GM23338 (cell line): Measurements from ENCODE around the gene PCGF2. TPM values are rescaled to one million over a fixed set of nuclear protein-coding genes. Genes with fewer than 3 reads are reported as not detected.

ENCODE experiments used
- ATAC-seq: fragments of 200-7000 bp; cut with Tn5 transposase; 3 replicates; pipeline ENCODE4 v1.9.1; 2020
- DNase-seq: peaks from one replicate; pipeline ENCODE4 v3.0.0-alpha.2; 2015; ENCODE audit warnings: low spot score
- H2AFZ ChIP-seq: fragments of 200-600 bp; sonication (generic); 2 replicates; pipeline ENCODE4 v1.8.0; 2016; ENCODE audit warnings: antibody characterized with exemption, mild to moderate bottlenecking, moderate library complexity
- H3F3A ChIP-seq: fragments of 200-600 bp; sonication (generic); replicated peaks from 2 replicates; pipeline ENCODE4 v1.8.0; 2017; ENCODE audit warnings: antibody characterized with exemption, mixed run types, low read depth
- H3K27ac ChIP-seq: fragments of 200-600 bp; sonication (generic); 2 replicates; pipeline ENCODE4 v1.6.1; 2016; ENCODE audit warnings: low read depth
- H3K27me3 ChIP-seq: fragments of 200-600 bp; sonication (generic); 2 replicates; pipeline ENCODE4 v1.8.0; 2016; ENCODE audit warnings: mild to moderate bottlenecking, mixed run types, moderate library complexity; ENCODE audit not compliant: insufficient read depth
- H3K36me3 ChIP-seq: fragments of 200-600 bp; sonication (generic); 2 replicates; pipeline ENCODE4 v1.8.0; 2016; ENCODE audit warnings: mild to moderate bottlenecking; ENCODE audit not compliant: insufficient read depth
- H3K4me1 ChIP-seq: fragments of 200-600 bp; sonication (generic); 2 replicates; pipeline ENCODE4 v1.8.0; 2016; ENCODE audit warnings: mild to moderate bottlenecking, moderate library complexity; ENCODE audit not compliant: insufficient read depth
- H3K4me2 ChIP-seq: fragments of 200-600 bp; sonication (generic); 2 replicates; pipeline ENCODE4 v1.7.1; 2017; ENCODE audit warnings: mixed run types
- H3K4me3 ChIP-seq: fragments of 200-600 bp; sonication (generic); 2 replicates; pipeline ENCODE4 v1.6.1; 2016; ENCODE audit warnings: mixed run types
- H3K79me2 ChIP-seq: fragments of 200-600 bp; sonication (generic); replicated peaks from 2 replicates; pipeline ENCODE4 v1.8.0; 2017; ENCODE audit warnings: mild to moderate bottlenecking; ENCODE audit not compliant: insufficient read depth
- H3K9me2 ChIP-seq: fragments of 200-600 bp; sonication (generic); 2 replicates; pipeline ENCODE4 v1.8.0; 2017; ENCODE audit not compliant: insufficient read depth
- H4K20me1 ChIP-seq: fragments of 200-600 bp; sonication (generic); replicated peaks from 2 replicates; pipeline ENCODE4 v1.8.0; 2017; ENCODE audit warnings: mild to moderate bottlenecking; ENCODE audit not compliant: insufficient read depth
- H3K27ac Mint-ChIP-seq: 2 replicates; pipeline ENCODE4 v1.8.0; 2020; ENCODE audit warnings: inconsistent platforms, mild to moderate bottlenecking, moderate library complexity, mixed read lengths
- H3K27me3 Mint-ChIP-seq: 3 replicates; pipeline ENCODE4 v1.8.0; 2022; ENCODE audit warnings: low read depth, mild to moderate bottlenecking, moderate library complexity, mixed read lengths, inconsistent platforms; ENCODE audit not compliant: insufficient read depth, poor library complexity
- H3K36me3 Mint-ChIP-seq: 3 replicates; pipeline ENCODE4 v1.8.0; 2021; ENCODE audit warnings: low read depth, mild to moderate bottlenecking, inconsistent platforms, moderate library complexity, mixed read lengths
- H3K4me1 Mint-ChIP-seq: 3 replicates; pipeline ENCODE4 v1.8.0; 2020; ENCODE audit warnings: mild to moderate bottlenecking, inconsistent platforms, mixed read lengths
- H3K4me3 Mint-ChIP-seq: 3 replicates; pipeline ENCODE4 v1.8.0; 2021; ENCODE audit warnings: moderate library complexity, mild to moderate bottlenecking, inconsistent platforms, mixed read lengths
- H3K9me3 Mint-ChIP-seq: 3 replicates; pipeline ENCODE4 v1.8.0; 2020; ENCODE audit warnings: moderate library complexity, mild to moderate bottlenecking, inconsistent platforms, mixed read lengths
- EZH2 ChIP-seq: fragments of 200-600 bp; sonication (generic); IDR thresholded peaks from one replicate; pipeline ENCODE4 v1.8.0; 2017; ENCODE audit warnings: antibody characterized with exemption, mild to moderate bottlenecking, low read depth; ENCODE audit not compliant: unreplicated experiment
- EZH2phosphoT487 ChIP-seq: fragments of 200-600 bp; sonication (generic); IDR thresholded peaks from one replicate; pipeline ENCODE4 v1.8.1; 2018; ENCODE audit warnings: antibody characterized with exemption; ENCODE audit not compliant: unreplicated experiment
- POLR2AphosphoS5 ChIP-seq: IDR thresholded peaks from 2 replicates; pipeline ENCODE4 v1.6.1; 2016; ENCODE audit warnings: antibody characterized with exemption, low read depth
- STAT1 ChIP-seq: IDR thresholded peaks from one replicate; pipeline ENCODE4 v1.6.1; 2016; ENCODE audit warnings: antibody characterized with exemption; ENCODE audit not compliant: unreplicated experiment
- ZNF114 ChIP-seq: fragments of 250-450 bp; sonication (Bioruptor Pico); IDR thresholded peaks from 2 replicates; pipeline ENCODE4 v1.5.0; 2020; ENCODE audit warnings: mild to moderate bottlenecking, moderate library complexity
- ZNF462 ChIP-seq: fragments of 250-450 bp; sonication (Bioruptor Pico); IDR thresholded peaks from 2 replicates; pipeline ENCODE4 v1.5.0; 2020; ENCODE audit warnings: mild to moderate bottlenecking, moderate library complexity
- polyA plus RNA-seq: library from polyadenylated mRNA; unstranded; fragments of >200 nt; fragmentation: Nextera tagmentation; extraction: Ambion mirVana; gene quantifications from 2 replicates; pipeline ENCODE4 v1.2.1, GENCODE V29; 2016
- total RNA-seq: library from RNA; depleted of rRNA; stranded (reverse); fragments of >200 nt; shearing (Covaris generic); gene quantifications from 2 replicates; pipeline ENCODE4 v1.2.3, GENCODE V29; 2014

Gene PCGF2
- total and polyA plus RNA-seq, 2 experiments from 2014 or later = 21.1 to 51.9 TPM

- TF ChIP-seq ZNF114 (CRISPR knock-in tag) = no peak
- no peak overlapping the region for H3K27ac Mint-ChIP-seq
- Histone ChIP-seq H2AFZ (no peak overlapping the region), H3K27ac (no peak overlapping the region), H3K9me2 (no peaks in the 10 kb centered on the region), H3K27me3 (peaks cover 31% of the 10 kb centered on the region), H3K36me3 (no peaks in the 10 kb centered on the region), H3K4me3 (peak overlapping the region; percentile 43), H4K20me1 (no peaks in the 10 kb centered on the region), H3K4me2 (peak overlapping the region; percentile 71), H3K4me1 (peaks cover 7% of the 10 kb centered on the region; the same call in 1 of the 2 replicates), H3F3A (peaks cover 9% of the 10 kb centered on the region), H3K79me2 (no peaks in the 10 kb centered on the region)
- peaks cover 7% of the 10 kb centered on the region; the same call in 1 of the 3 replicates for H3K36me3 Mint-ChIP-seq
- H3K27me3 Mint-ChIP-seq = peaks cover 25% of the 10 kb centered on the region
- H3K4me3 Mint-ChIP-seq = no peak overlapping the region; the same call in 2 of the 3 replicates
- DNase-seq (no peak), ATAC-seq (no peak)
- H3K4me1 Mint-ChIP-seq = peaks cover 43% of the 10 kb centered on the region
- no peaks in the 10 kb centered on the region; the same call in 2 of the 3 replicates for H3K9me3 Mint-ChIP-seq
Measured at GRCh38 chr17:38720941-38721340, 27.2 kb downstream of the PCGF2 start.

- H3K27me3 ChIP-seq = peaks cover 31% of the 10 kb centered on the region
- Mint-ChIP-seq H3K36me3 (peaks cover 7% of the 10 kb centered on the region; the same call in 1 of the 3 replicates), H3K27ac (no peak overlapping the region)
Measured at GRCh38 chr17:38719943-38720641, 28.0 kb downstream of the PCGF2 start.

More at GRCh38 chr17:38719943-38720641, 28.0 kb downstream of the PCGF2 start:
- peak; percentile 79 for ATAC-seq
- peak overlapping the region; percentile 94 for H2AFZ ChIP-seq
- H3K79me2 ChIP-seq = no peaks in the 10 kb centered on the region
- Mint-ChIP-seq H3K4me1 (peaks cover 50% of the 10 kb centered on the region), H3K4me3 (peak overlapping the region; percentile 57), H3K9me3 (no peaks in the 10 kb centered on the region; the same call in 2 of the 3 replicates), H3K27me3 (peaks cover 29% of the 10 kb centered on the region)
- H3K4me3 ChIP-seq = peak overlapping the region; percentile 43
- H3K36me3 ChIP-seq = no peaks in the 10 kb centered on the region
- H4K20me1 ChIP-seq = no peaks in the 10 kb centered on the region
- no peak overlapping the region for H3K27ac ChIP-seq
- TF ChIP-seq POLR2AphosphoS5 = 0 out of 2 replicates have a peak, but pooled peaks have one; percentile 37
- TF ChIP-seq ZNF114 (CRISPR knock-in tag) = no peak
- no peak for TF ChIP-seq EZH2
- TF ChIP-seq EZH2phosphoT487 = no peak
- no peak for TF ChIP-seq STAT1
- TF ChIP-seq ZNF462 (CRISPR knock-in tag) = no peak
- peaks cover 8% of the 10 kb centered on the region; the same call in 1 of the 2 replicates for H3K4me1 ChIP-seq
- H3K9me2 ChIP-seq = no peaks in the 10 kb centered on the region
- peak overlapping the region; percentile 71 for H3K4me2 ChIP-seq
- peak; percentile 98 for DNase-seq
- H3F3A ChIP-seq = peaks cover 9% of the 10 kb centered on the region
